C4-2B (cell line): ENCODE measurements around the gene TNFAIP8.

Source experiments
- ZFX ChIP-seq: fragments of 450-650 bp; IDR thresholded peaks from 2 replicates; pipeline ENCODE4 v1.6.1; 2017
- TF ChIP-seq, protein P1 (sequence below): fragments of 450-650 bp; conservative IDR thresholded peaks from 2 replicates; pipeline ENCODE4 v1.5.1; 2017; ENCODE audit warnings: mild to moderate bottlenecking

DNA sequence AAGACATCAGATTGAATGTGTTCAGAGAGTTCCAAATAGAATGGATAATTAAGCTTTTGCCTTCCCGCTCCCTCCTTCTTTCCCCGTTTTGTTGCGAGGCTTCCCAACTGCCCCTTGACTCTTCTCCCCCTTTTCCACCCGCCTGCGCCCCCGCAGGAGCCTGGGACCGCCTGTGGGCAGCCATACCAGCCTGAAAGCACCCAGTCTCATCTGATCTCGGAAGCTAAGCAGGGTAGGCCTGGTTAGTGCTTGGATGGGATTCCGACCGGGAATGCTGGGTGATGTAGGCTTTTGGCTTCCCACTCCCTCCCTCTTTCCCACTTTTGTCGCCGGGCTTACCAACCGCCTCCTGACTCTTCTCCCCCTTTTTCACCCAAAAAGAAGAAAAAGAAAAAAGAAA, 89.7 kb downstream of the TNFAIP8 start:
- TF ChIP-seq, protein P1, sequence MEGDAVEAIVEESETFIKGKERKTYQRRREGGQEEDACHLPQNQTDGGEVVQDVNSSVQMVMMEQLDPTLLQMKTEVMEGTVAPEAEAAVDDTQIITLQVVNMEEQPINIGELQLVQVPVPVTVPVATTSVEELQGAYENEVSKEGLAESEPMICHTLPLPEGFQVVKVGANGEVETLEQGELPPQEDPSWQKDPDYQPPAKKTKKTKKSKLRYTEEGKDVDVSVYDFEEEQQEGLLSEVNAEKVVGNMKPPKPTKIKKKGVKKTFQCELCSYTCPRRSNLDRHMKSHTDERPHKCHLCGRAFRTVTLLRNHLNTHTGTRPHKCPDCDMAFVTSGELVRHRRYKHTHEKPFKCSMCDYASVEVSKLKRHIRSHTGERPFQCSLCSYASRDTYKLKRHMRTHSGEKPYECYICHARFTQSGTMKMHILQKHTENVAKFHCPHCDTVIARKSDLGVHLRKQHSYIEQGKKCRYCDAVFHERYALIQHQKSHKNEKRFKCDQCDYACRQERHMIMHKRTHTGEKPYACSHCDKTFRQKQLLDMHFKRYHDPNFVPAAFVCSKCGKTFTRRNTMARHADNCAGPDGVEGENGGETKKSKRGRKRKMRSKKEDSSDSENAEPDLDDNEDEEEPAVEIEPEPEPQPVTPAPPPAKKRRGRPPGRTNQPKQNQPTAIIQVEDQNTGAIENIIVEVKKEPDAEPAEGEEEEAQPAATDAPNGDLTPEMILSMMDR = no peak
- no peak for TF ChIP-seq ZFX
